ENCODE data around the gene UNC5B. TPM values are rescaled to one million over a fixed set of nuclear protein-coding genes. Genes with fewer than 3 reads are reported as not detected.

UNC5B gene
- total RNA-seq, 6 donors from 2014 or later = 8.4 to 27.7 (median 20.5) TPM

DNA sequence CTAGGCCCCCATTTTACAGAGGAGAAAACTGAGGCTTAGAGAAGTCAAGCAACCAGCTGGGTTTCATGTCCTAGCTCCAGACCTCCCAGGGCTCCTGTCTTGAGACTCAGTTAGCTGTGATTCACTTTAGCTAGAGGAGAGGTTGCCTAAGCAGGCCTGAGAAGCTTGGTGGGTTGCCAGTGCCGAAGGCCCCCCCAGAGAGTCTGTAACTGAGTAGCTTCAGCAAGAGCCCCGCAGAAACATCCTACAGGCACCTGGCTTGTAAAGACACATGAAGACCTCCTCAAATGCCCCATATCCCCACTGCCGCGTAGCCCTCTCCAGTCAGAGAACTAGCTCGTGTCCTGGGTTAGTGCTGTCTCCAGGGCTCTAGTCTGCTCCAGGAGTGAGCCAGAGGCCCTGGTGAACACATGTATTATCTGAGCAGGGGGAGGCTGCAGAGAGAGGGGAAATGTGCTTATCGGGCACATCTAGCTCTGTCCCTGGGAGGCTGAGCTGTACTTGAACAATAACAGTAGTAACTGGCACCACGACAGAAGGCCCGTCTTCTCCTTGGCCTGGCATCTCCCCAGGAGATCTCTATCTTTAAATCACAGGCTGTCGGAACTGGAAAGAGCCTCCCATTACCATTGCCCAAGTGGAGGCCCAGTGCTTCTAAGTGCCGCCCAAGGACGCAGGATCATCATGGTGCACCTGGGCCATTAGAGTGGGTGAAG, 28.9 kb downstream of the UNC5B start:
- peak overlapping the region; percentile 52 to 83 (median 71) for H3K27ac ChIP-seq
- WGBS, 2 donors = 44 to 50% methylated on average over 9 to 11 of the region's 11 CpGs
- H3K27me3 ChIP-seq = no peaks in the 10 kb centered on the region
- no peak overlapping the region for H3K4me3 ChIP-seq
- no peaks in the 10 kb centered on the region for H3K9me3 ChIP-seq
- no peaks in the 10 kb centered on the region for H3K36me3 ChIP-seq
- DNase-seq (no peak), ATAC-seq (ENCODE audit: low FRiP score in 2 of 2) (peak in 1 of 2 donors; percentile 53)
- TF ChIP-seq EP300 (IDR thresholded peaks at IDR 0.05) (peak in 2 of 4 donors; percentile 39 to 77), POLR2AphosphoS5 (IDR thresholded peaks at IDR 0.05) (peak in 1 of 2 donors; percentile 45), POLR2A (IDR thresholded peaks at IDR 0.05) (no peak)
- TF ChIP-seq, protein P1, sequence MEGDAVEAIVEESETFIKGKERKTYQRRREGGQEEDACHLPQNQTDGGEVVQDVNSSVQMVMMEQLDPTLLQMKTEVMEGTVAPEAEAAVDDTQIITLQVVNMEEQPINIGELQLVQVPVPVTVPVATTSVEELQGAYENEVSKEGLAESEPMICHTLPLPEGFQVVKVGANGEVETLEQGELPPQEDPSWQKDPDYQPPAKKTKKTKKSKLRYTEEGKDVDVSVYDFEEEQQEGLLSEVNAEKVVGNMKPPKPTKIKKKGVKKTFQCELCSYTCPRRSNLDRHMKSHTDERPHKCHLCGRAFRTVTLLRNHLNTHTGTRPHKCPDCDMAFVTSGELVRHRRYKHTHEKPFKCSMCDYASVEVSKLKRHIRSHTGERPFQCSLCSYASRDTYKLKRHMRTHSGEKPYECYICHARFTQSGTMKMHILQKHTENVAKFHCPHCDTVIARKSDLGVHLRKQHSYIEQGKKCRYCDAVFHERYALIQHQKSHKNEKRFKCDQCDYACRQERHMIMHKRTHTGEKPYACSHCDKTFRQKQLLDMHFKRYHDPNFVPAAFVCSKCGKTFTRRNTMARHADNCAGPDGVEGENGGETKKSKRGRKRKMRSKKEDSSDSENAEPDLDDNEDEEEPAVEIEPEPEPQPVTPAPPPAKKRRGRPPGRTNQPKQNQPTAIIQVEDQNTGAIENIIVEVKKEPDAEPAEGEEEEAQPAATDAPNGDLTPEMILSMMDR (IDR thresholded peaks at IDR 0.05) = no peak
- H3K4me1 ChIP-seq = peaks cover 62 to 84% (median 73%) of the 10 kb centered on the region in 4 donors

DNA sequence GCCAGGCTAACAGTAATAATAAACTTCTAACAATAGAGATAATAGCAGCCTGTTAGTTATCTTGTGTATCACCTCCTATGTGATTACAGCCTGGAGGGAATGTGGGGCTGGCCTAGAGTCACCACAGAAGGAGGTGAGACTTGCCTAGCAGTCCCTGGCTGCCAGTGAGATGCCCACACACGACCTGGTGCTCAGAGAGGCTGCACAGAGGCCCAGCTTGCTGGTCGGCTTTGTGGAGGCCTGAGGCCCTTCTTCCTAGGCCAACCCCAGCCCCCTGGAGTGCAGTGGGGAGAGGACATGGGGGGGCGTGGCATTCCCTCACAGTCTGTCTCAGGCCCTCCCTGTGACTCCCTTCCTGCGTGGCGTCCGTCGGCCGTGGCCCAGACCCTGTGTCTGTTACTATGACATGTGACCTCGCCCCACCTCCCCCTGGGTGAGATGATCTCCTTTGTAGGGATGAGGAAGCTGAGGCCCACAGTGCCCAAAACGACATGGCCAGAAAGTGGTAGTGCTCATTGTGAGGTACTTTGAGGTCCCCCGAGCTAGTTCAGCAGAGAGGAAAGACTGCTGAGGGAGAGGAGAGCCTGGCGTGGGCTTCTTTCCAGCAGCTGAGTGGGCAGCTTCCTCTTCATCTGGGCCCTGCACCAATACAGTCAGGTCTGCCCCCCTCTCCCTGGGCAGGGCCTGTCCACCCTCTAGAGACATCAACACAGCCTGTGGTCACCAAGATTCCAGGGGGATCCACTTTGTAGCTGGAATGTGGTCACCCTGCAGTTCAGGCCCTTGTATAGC, 29.7 kb downstream of the UNC5B start:
- DNase-seq (no peak), ATAC-seq (ENCODE audit: low FRiP score in 2 of 2) (no peak)
- H3K4me1 ChIP-seq = peaks cover 65 to 79% (median 74%) of the 10 kb centered on the region in 4 donors
- no peaks in the 10 kb centered on the region for H3K27me3 ChIP-seq
- TF ChIP-seq POLR2A (IDR thresholded peaks at IDR 0.05) (no peak), POLR2AphosphoS5 (IDR thresholded peaks at IDR 0.05) (no peak), EP300 (IDR thresholded peaks at IDR 0.05) (no peak)
- TF ChIP-seq, protein P1 (IDR thresholded peaks at IDR 0.05) = no peak
- H3K4me3 ChIP-seq = no peak overlapping the region
- peak overlapping the region; percentile 52 to 83 (median 71) for H3K27ac ChIP-seq
- 28 to 37% methylated on average over 8 to 12 of the region's 12 CpGs for WGBS, 2 donors
- H3K36me3 ChIP-seq = no peaks in the 10 kb centered on the region
- no peaks in the 10 kb centered on the region for H3K9me3 ChIP-seq

DNA sequence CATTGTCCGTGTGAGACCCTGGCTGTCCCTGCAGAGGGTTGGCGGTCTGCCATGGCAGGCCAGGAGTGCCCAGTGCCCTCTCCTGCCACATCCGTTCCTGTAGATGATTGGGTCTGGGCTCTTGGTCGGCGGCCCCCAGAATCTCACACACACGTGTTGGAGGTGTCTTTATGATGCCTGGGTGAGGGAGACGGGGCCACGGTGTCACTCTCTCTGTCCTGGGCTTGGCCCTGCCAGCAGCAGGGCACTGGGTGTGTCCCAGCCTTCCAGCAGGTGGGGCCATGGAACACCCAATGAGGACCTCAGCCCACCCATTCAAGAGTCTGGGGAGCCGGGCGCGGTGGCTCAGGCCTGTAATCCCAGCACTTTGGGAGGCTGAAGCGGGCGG, 30.2 kb downstream of the UNC5B start:
- WGBS, 2 donors = 78% methylated on average over 13 of the region's 13 CpGs; no CpG with 5 or more reads in 1 of the 2 donors
- DNase-seq (no peak), ATAC-seq (ENCODE audit: low FRiP score in 2 of 2) (no peak)
- H3K27me3 ChIP-seq = no peaks in the 10 kb centered on the region
- peaks cover 67 to 80% (median 76%) of the 10 kb centered on the region in 4 donors for H3K4me1 ChIP-seq
- TF ChIP-seq EP300 (IDR thresholded peaks at IDR 0.05) = no peak
- TF ChIP-seq, protein P1 (IDR thresholded peaks at IDR 0.05) = no peak
- no peak for TF ChIP-seq POLR2A (IDR thresholded peaks at IDR 0.05)
- TF ChIP-seq POLR2AphosphoS5 (IDR thresholded peaks at IDR 0.05) = no peak
- H3K27ac ChIP-seq = peak overlapping the region; percentile 52 to 83 (median 71)
- no peak overlapping the region for H3K4me3 ChIP-seq
- H3K9me3 ChIP-seq = no peaks in the 10 kb centered on the region
- H3K36me3 ChIP-seq = no peaks in the 10 kb centered on the region

DNA sequence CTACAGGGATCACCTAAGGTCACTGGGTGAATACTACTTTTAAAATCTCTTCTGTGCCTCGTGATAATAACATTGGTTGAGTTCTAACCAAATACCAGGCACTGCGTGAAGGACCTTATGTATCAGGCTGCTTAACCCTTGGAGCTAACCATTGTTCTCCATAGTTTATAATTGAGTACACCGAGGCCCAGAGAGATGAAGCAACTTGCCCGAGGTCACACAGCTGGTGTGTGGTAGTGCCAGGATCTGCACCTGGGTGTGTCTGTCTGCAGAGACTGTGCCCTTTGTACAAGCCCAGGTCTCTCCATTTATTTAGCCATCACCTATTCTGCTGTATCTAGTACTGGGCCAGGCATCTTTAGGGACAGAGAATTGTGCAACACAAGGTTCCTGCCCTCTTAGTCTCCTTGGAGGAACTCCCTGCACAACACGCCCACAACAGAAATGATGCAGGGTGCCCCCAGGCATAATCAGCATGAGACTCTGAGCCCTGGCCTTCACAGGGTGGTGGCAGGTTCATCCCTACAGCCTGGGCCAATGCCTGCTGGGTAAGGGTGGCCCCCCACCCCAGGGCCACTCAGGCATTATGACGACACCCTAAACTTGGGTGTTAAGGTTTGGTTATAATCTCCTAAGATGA, 31.5 kb downstream of the UNC5B start:
- peaks cover 67 to 76% (median 73%) of the 10 kb centered on the region in 4 donors for H3K4me1 ChIP-seq
- no peaks in the 10 kb centered on the region for H3K36me3 ChIP-seq
- H3K9me3 ChIP-seq = no peaks in the 10 kb centered on the region
- WGBS, 2 donors = 57 to 58% methylated on average over 4 to 6 of the region's 6 CpGs
- no peaks in the 10 kb centered on the region for H3K27me3 ChIP-seq
- peak in 1 of 2 donors; percentile 46 for ATAC-seq (ENCODE audit: low FRiP score in 2 of 2)
- no peak overlapping the region for H3K4me3 ChIP-seq
- no peak for DNase-seq
- TF ChIP-seq, protein P1 (IDR thresholded peaks at IDR 0.05) = no peak
- peak in 1 of 2 donors; percentile 12 for TF ChIP-seq POLR2AphosphoS5 (IDR thresholded peaks at IDR 0.05)
- peak overlapping the region; percentile 28 to 83 (median 60) for H3K27ac ChIP-seq

Measured in upper lobe of left lung (tissue), 6 donors.